Measurements from ENCODE around the gene EGFL7. TPM values are rescaled to one million over a fixed set of nuclear protein-coding genes. Genes with fewer than 3 reads are reported as not detected.

EGFL7 gene
- total and polyA plus RNA-seq, 2 of the 13 experiments (the other 11 are each of a cell fraction or from before 2014, with no cell fraction given): 0.20 to 5.1 TPM

DNA sequence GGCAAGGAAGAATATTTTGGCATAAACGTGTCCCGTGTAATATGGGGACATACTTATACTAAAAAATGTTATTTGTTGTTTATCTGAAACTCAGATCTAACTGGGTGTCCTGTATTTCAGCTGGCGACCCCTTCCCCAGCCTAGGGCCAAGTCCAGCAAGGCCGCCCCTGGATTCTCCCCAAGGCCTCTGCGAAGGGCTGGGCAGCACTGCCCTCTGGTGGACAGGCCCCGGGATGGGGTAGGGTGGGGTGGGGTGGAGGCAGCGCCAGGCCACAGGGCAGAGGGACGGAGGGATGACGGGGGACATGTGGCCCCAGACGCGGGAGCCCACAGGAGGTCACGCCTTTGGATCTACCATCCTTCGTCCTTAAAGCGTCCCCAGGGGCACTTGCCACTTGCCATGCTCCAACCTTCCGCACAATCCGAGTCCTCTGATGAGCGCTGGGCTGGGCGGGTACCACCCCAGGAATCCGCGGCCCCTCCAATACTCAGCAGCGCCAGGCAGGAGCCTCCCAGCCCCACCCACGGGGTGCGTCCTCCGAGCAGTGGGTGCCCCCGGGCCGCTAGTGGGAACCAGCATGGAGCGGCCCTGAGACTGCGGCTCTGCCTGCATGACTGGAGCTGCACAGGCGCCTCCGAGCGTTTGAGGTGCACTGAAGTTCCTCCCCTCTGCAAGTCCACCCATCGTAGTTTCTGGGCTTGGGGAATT lies 31.6 kb downstream of the EGFL7 start (continued):
- TF ChIP-seq, protein P1, sequence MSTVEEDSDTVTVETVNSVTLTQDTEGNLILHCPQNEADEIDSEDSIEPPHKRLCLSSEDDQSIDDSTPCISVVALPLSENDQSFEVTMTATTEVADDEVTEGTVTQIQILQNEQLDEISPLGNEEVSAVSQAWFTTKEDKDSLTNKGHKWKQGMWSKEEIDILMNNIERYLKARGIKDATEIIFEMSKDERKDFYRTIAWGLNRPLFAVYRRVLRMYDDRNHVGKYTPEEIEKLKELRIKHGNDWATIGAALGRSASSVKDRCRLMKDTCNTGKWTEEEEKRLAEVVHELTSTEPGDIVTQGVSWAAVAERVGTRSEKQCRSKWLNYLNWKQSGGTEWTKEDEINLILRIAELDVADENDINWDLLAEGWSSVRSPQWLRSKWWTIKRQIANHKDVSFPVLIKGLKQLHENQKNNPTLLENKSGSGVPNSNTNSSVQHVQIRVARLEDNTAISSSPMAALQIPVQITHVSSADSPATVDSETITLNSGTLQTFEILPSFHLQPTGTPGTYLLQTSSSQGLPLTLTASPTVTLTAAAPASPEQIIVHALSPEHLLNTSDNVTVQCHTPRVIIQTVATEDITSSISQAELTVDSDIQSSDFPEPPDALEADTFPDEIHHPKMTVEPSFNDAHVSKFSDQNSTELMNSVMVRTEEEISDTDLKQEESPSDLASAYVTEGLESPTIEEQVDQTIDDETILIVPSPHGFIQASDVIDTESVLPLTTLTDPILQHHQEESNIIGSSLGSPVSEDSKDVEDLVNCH (CRISPR knock-in tag; IDR thresholded peaks at IDR 0.05): no peak
- TF ChIP-seq, protein P2, sequence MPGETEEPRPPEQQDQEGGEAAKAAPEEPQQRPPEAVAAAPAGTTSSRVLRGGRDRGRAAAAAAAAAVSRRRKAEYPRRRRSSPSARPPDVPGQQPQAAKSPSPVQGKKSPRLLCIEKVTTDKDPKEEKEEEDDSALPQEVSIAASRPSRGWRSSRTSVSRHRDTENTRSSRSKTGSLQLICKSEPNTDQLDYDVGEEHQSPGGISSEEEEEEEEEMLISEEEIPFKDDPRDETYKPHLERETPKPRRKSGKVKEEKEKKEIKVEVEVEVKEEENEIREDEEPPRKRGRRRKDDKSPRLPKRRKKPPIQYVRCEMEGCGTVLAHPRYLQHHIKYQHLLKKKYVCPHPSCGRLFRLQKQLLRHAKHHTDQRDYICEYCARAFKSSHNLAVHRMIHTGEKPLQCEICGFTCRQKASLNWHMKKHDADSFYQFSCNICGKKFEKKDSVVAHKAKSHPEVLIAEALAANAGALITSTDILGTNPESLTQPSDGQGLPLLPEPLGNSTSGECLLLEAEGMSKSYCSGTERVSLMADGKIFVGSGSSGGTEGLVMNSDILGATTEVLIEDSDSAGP (CRISPR knock-in tag; IDR thresholded peaks at IDR 0.05; ENCODE audit: borderline replicate concordance): no peak
- TF ChIP-seq GATAD1 (CRISPR knock-in tag; IDR thresholded peaks at IDR 0.05) (no peak), IRF2 (CRISPR knock-in tag; IDR thresholded peaks at IDR 0.05) (no peak), ZNF552 (CRISPR knock-in tag; IDR thresholded peaks at IDR 0.05; ENCODE audit: borderline replicate concordance) (no peak), PPARG (CRISPR knock-in tag; conservative IDR thresholded peaks at IDR 0.05) (no peak), TMF1 (CRISPR knock-in tag; IDR thresholded peaks at IDR 0.05; ENCODE audit: low read depth) (no peak), ZNF768 (CRISPR knock-in tag; IDR thresholded peaks at IDR 0.05) (peak; percentile 37; the same call in 1 of the 2 replicates), ZNF383 (CRISPR knock-in tag; IDR thresholded peaks at IDR 0.05; ENCODE audit: borderline replicate concordance) (no peak), FOXJ3 (CRISPR knock-in tag; IDR thresholded peaks at IDR 0.05; ENCODE audit: borderline replicate concordance) (no peak), ZSCAN12 (CRISPR knock-in tag; IDR thresholded peaks at IDR 0.05) (no peak), ZNF3 (CRISPR knock-in tag; IDR thresholded peaks at IDR 0.05) (0 out of 2 replicates have a peak, but pooled peaks have one; percentile 17), ZNF224 (CRISPR knock-in tag; IDR thresholded peaks at IDR 0.05) (no peak), ZNF761 (CRISPR knock-in tag; conservative IDR thresholded peaks at IDR 0.05) (0 out of 2 replicates have a peak, but pooled peaks have one; percentile 8), ZBTB3 (CRISPR knock-in tag; IDR thresholded peaks at IDR 0.05; ENCODE audit: borderline replicate concordance, low read depth) (no peak), FOXM1 (CRISPR knock-in tag; IDR thresholded peaks at IDR 0.05) (no peak), RCOR2 (CRISPR knock-in tag; IDR thresholded peaks at IDR 0.05) (no peak), ETV6 (CRISPR knock-in tag; conservative IDR thresholded peaks at IDR 0.05) (no peak)
- TF ChIP-seq, protein P3, sequence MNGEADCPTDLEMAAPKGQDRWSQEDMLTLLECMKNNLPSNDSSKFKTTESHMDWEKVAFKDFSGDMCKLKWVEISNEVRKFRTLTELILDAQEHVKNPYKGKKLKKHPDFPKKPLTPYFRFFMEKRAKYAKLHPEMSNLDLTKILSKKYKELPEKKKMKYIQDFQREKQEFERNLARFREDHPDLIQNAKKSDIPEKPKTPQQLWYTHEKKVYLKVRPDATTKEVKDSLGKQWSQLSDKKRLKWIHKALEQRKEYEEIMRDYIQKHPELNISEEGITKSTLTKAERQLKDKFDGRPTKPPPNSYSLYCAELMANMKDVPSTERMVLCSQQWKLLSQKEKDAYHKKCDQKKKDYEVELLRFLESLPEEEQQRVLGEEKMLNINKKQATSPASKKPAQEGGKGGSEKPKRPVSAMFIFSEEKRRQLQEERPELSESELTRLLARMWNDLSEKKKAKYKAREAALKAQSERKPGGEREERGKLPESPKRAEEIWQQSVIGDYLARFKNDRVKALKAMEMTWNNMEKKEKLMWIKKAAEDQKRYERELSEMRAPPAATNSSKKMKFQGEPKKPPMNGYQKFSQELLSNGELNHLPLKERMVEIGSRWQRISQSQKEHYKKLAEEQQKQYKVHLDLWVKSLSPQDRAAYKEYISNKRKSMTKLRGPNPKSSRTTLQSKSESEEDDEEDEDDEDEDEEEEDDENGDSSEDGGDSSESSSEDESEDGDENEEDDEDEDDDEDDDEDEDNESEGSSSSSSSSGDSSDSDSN (CRISPR knock-in tag; IDR thresholded peaks at IDR 0.05): peak; percentile 7; the same call in 1 of the 2 replicates
- TF ChIP-seq, protein P4, sequence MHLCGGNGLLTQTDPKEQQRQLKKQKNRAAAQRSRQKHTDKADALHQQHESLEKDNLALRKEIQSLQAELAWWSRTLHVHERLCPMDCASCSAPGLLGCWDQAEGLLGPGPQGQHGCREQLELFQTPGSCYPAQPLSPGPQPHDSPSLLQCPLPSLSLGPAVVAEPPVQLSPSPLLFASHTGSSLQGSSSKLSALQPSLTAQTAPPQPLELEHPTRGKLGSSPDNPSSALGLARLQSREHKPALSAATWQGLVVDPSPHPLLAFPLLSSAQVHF (CRISPR knock-in tag; IDR thresholded peaks at IDR 0.05): no peak
- TF ChIP-seq, protein P5, sequence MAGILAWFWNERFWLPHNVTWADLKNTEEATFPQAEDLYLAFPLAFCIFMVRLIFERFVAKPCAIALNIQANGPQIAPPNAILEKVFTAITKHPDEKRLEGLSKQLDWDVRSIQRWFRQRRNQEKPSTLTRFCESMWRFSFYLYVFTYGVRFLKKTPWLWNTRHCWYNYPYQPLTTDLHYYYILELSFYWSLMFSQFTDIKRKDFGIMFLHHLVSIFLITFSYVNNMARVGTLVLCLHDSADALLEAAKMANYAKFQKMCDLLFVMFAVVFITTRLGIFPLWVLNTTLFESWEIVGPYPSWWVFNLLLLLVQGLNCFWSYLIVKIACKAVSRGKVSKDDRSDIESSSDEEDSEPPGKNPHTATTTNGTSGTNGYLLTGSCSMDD (CRISPR knock-in tag; IDR thresholded peaks at IDR 0.05): no peak
- TF ChIP-seq, protein P6, sequence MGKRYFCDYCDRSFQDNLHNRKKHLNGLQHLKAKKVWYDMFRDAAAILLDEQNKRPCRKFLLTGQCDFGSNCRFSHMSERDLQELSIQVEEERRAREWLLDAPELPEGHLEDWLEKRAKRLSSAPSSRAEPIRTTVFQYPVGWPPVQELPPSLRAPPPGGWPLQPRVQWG (CRISPR knock-in tag; IDR thresholded peaks at IDR 0.05; ENCODE audit: borderline replicate concordance, low read depth): no peak

Measured in HepG2 (cell line).